Posterior cingulate gyrus (tissue), 11 donors: ENCODE results near the gene CFAP157.
A peak's percentile ranks its signal among the peaks of the same experiment; 100 is the strongest.

Experiments used
- DNase-seq, 10 donors: peaks; one replicate each; pipeline versions ENCODE4 v3.0.0 to v3.0.0-alpha.2; 2020 to 2021; ENCODE audit warnings: mixed read lengths in 3 of 10
- intact Hi-C: fragments of 100-400 bp; cut with DNase I; formaldehyde crosslinking; loops from one replicate; pipeline ENCODE4 v1.15.1; 2023

Gene CFAP157

DNA sequence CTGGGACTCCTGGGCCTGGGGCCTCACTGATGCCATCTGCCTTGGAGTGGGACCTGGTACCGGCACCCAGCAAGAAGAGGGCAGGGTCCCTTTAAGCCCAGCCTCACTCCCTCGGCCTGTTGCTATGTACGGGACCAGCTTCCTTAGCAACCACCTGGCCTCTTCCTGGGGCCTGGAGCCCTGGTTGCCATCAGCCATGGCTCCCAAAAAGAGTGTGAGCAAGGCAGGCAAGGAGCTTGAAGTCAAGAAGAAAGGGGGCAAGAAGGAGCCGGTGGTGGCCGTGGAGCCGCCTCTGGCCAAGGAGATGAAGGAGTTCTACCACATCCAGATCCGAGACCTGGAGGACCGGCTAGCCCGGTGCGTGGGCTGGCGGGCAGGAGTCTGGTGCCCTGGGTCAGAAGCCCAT is at the start of gene CFAP157:
TSS of gene CFAP157 (plus strand) at position 153 of the 406 bp plus-strand sequence. CDS start at position 197, 44 bp downstream.
- intact Hi-C loops = no loop called here

GRCh38 chr9:127658428-127658827 is 48.4 kb upstream of the CFAP157 start:
- intact Hi-C loops = no loop called here
- DNase-seq = no peak

More for the DNA sequence above, at the start of gene CFAP157:
- DNase-seq = peak in 1 of 10 donors; percentile 47

GRCh38 chr9:127660886-127661741 is 45.7 kb upstream of the CFAP157 start:
- peak in 8 of 10 donors; percentile 39 to 91 (median 59) for DNase-seq
- intact Hi-C loops = no loop called here

GRCh38 chr9:127662617-127663016 is 44.2 kb upstream of the CFAP157 start:
- no peak for DNase-seq
- intact Hi-C loops = no loop called here

DNA sequence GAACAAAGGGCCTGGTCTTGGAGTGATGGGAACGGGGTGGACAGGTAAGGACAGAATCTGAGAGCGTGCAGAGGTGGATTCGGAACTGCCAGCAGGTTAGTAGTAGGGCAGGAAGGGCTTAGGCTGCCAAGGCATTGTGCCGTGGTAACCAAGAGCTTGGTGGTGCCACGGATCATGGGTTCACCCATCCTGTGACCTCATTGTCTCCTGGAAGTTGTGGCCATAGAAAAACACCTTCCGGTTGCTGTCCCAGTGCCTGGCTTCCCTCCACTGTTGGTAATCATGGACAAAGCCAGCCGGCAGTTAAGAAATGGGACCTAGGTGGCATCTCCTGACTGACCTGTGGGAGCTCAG is 42.5 kb upstream of the CFAP157 start:
- no peak for DNase-seq
- intact Hi-C loops = no loop called here

GRCh38 chr9:127664678-127665507 is 41.9 kb upstream of the CFAP157 start:
- DNase-seq = no peak
- intact Hi-C loops = no loop called here

- DNase-seq = no peak
- intact Hi-C loops = no loop called here
These were observed 39.5 kb upstream of the CFAP157 start for GRCh38 chr9:127667127-127667844.

- DNase-seq = peak in 1 of 10 donors; percentile 73
- intact Hi-C loops = no loop called here
These were observed 38.9 kb upstream of the CFAP157 start for GRCh38 chr9:127667906-127668305.

GRCh38 chr9:127673234-127673633 is 33.6 kb upstream of the CFAP157 start:
- intact Hi-C loops = no loop called here
- no peak for DNase-seq

- DNase-seq = peak in 5 of 10 donors; percentile 41 to 92 (median 88)
- intact Hi-C loops = no loop called here
These were observed 30.1 kb upstream of the CFAP157 start for GRCh38 chr9:127676638-127677037.

DNA sequence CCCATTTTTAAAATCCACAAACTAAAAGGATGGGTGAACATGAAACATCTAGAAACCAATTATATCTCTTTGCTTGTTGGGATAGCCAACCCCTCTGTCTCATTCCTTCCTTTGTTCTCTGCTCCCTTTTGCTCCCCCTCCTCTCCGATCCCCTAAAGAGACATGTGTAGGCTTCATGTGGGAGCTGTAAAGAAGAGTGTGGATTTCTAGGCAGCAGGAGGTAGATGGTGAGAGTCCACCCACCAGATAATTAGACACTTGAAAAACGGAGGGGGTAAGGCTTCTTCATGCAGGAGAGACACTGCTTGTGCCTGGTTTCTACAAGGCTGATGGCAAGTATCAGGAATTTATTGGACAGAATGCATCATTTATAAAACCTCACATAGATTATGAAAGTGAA is 27.3 kb upstream of the CFAP157 start:
- intact Hi-C loops = no loop called here
- peak in 1 of 10 donors; percentile 53 for DNase-seq

DNA sequence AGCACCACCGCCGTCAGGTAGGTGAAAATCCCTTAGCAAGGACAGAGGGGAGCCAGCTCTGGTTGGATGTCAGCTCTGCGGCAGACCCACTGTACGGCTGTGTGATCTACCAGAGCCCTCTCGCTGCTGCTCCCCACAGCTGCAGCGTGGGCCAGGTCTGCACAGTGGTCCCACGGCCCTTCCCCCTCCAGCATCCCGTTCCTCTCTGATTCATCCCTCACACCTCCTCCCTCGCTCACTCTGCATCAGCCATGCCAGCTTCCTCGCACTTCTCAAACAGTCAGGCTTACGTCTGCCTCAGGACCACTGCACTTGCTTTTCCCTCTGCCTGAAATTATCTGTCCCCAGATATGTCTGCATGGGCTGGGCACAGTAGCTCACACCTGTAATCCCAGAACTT is 26.6 kb upstream of the CFAP157 start:
- peak in 8 of 10 donors; percentile 45 to 93 (median 66) for DNase-seq
- intact Hi-C loops = no loop called here

DNA sequence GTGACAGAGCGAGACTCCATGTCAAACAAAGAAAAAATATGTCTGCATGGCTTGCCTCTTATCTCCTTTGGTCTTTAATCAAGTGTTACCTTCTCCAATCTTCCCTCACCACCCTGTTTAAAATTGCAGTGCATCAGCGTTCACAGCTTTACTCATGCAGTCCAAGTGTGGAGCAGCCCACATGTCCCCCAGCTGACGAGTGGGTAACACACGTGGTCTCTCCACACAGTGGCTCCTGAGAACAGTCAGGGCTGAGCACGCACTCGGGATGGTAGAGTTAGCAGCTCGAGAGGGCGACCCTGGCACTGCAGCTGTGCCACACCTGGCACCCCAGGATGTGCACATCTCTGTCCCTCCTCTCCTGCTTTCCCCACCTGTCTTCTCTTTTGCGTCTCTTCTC is 25.9 kb upstream of the CFAP157 start:
- intact Hi-C loops = no loop called here
- peak in 7 of 10 donors; percentile 54 to 94 (median 78) for DNase-seq

- DNase-seq = peak in 1 of 10 donors; percentile 75
- intact Hi-C loops = no loop called here
These were observed 24.2 kb upstream of the CFAP157 start for GRCh38 chr9:127682351-127683136.

- intact Hi-C loops = no loop called here
- DNase-seq = peak in 1 of 10 donors; percentile 25
These were observed 23.1 kb upstream of the CFAP157 start for GRCh38 chr9:127683723-127684122.

DNA sequence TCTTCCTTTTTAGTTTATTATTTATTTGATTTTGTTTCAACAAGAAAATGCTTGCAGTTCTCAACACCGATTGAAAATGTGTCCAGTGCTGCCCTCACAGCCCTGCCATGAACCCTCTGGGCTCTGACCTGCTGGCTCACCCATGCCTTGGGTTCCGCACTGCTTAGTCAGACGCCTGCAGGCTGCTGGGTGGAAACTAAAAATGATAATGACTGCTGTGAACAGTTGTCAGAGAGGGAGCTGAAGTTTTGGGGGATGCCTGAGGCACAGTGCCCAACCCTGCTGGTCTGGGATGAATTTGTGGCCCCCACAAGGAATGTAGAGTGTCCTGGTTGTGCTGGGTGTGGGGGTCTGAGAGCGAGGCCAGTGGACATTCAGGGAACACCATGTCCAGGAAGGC is 22.2 kb upstream of the CFAP157 start:
- intact Hi-C loops = no loop called here
- DNase-seq = peak in 1 of 10 donors; percentile 43

GRCh38 chr9:127686461-127687393 is 20.1 kb upstream of the CFAP157 start:
- peak in 1 of 10 donors; percentile 59 for DNase-seq
- intact Hi-C loops = no loop called here

DNA sequence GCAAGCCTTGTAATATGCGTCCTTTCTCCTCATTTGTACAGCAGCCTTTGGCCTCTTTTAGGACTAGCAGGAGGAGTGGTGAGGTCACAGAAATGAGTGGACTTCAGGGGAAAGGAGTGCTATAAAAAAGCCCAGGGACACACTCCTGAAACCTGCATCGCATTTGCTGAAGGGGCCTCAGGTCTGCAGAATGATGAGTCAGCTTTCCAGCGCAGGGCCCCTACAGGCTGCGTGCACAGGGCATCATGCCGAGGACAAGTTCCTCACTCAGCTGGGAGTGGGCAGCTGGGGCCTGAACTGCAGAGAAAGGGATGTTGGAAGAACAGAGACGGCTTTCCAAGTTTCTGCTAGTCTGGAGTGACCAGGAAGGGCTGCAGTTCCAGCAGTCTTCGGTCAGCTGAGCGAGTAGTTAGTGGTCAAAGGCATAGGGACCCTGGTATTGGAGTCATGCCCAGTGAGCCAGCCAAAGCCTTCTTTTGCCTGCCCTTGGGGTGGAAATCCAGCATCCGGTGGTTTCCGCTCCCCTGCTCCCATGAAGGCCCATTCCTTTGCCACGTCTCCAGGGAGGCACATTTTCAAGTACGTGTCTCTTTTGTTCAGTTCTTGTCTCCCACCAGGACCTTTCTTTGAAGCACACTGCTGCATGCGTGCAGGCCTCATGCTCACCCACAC is 17.3 kb upstream of the CFAP157 start:
- intact Hi-C loops = no loop called here

More for the DNA sequence above, 17.3 kb upstream of the CFAP157 start:
- no peak for DNase-seq
